ENCODE data around the gene CFAP57.

CFAP57 gene

DNA sequence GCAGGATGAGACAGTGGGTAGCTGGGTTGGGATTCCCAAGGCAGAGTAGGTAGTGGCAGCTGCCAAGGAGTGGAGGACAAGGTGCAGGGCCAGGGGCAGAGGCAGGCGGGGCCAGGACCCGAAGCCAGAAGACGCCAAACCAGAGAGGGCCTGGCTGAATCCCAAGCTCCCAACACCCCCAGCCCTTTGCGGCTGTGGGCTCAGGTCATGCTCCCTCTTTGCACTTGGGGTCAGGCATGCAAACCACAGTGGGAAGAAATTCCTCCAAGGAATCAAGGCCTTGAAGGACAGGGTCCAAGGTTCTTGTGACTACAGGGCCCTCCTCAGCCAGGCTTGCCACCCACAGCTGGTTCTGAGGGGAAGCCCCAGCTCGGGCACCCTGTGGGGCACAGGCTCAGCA is 107.0 kb downstream of the CFAP57 start:
- Histone ChIP-seq H3K4me3 (ENCODE audit: low read depth, low read length) (no peak overlapping the region), H3K27me3 (replicated peaks) (no peaks in the 10 kb centered on the region), H3K27ac (no peak overlapping the region), H3K36me3 (replicated peaks) (no peaks in the 10 kb centered on the region)
- in situ Hi-C loops (cut with HindIII; ENCODE audit: low pct_ligation_motif_present, low sequenced_read_pairs): no loop called here
- no peak for DNase-seq
- no peak for TF ChIP-seq CTCF (IDR thresholded peaks at IDR 0.05; ENCODE audit: low read depth, low read length, missing control alignments)

- Histone ChIP-seq H3K36me3 (replicated peaks) (no peaks in the 10 kb centered on the region), H3K27ac (no peak overlapping the region), H3K4me3 (ENCODE audit: low read depth, low read length) (no peak overlapping the region), H3K27me3 (replicated peaks) (no peaks in the 10 kb centered on the region)
- no peak for DNase-seq
- in situ Hi-C loops (cut with HindIII; ENCODE audit: low pct_ligation_motif_present, low sequenced_read_pairs): no loop called here
- TF ChIP-seq CTCF (IDR thresholded peaks at IDR 0.05; ENCODE audit: low read depth, low read length, missing control alignments): no peak
Observed at GRCh38 chr1:43279666-43280065, 107.5 kb downstream of the CFAP57 start.

- no peaks in the 10 kb centered on the region for H3K27me3 ChIP-seq (replicated peaks)
- H3K4me3 ChIP-seq (ENCODE audit: low read depth, low read length): no peak overlapping the region
- no peaks in the 10 kb centered on the region for H3K36me3 ChIP-seq (replicated peaks)
- H3K27ac ChIP-seq: no peak overlapping the region
- TF ChIP-seq CTCF (IDR thresholded peaks at IDR 0.05; ENCODE audit: low read depth, low read length, missing control alignments): no peak
- DNase-seq: no peak
- in situ Hi-C loops (cut with HindIII; ENCODE audit: low pct_ligation_motif_present, low sequenced_read_pairs): no loop called here
Observed at GRCh38 chr1:43280692-43281091, 108.6 kb downstream of the CFAP57 start.

- Histone ChIP-seq H3K27me3 (replicated peaks) (no peaks in the 10 kb centered on the region), H3K27ac (no peak overlapping the region), H3K4me3 (ENCODE audit: low read depth, low read length) (no peak overlapping the region), H3K36me3 (replicated peaks) (no peaks in the 10 kb centered on the region)
- DNase-seq: no peak
- in situ Hi-C loops (cut with HindIII; ENCODE audit: low pct_ligation_motif_present, low sequenced_read_pairs): no loop called here
- no peak for TF ChIP-seq CTCF (IDR thresholded peaks at IDR 0.05; ENCODE audit: low read depth, low read length, missing control alignments)
Observed at GRCh38 chr1:43282220-43283195, 110.4 kb downstream of the CFAP57 start.

GRCh38 chr1:43284065-43284464 is 111.9 kb downstream of the CFAP57 start:
- in situ Hi-C loops (cut with HindIII; ENCODE audit: low pct_ligation_motif_present, low sequenced_read_pairs): no loop called here
- Histone ChIP-seq H3K27ac (no peak overlapping the region), H3K4me3 (ENCODE audit: low read depth, low read length) (no peak overlapping the region), H3K27me3 (replicated peaks) (no peaks in the 10 kb centered on the region), H3K36me3 (replicated peaks) (no peaks in the 10 kb centered on the region)
- TF ChIP-seq CTCF (IDR thresholded peaks at IDR 0.05; ENCODE audit: low read depth, low read length, missing control alignments): no peak
- DNase-seq: no peak
